ENCODE measurements around the gene DENND1A.

Gene DENND1A

GRCh38 chr9:123426406-123426805 lies 503.5 kb downstream of the DENND1A start:
- no peak for DNase-seq
- H3K23ac ChIP-seq (ENCODE audit: low read length in 2 of 2): no peak overlapping the region
- no peak overlapping the region for H3K27ac ChIP-seq (ENCODE audit: low read length, poor library complexity, severe bottlenecking)
- no peak overlapping the region for H2BK120ac ChIP-seq (ENCODE audit: low read depth, low read length)
- no peak overlapping the region for H3K4me3 ChIP-seq (ENCODE audit: insufficient read depth in 1 of 2, low read depth in 1 of 2, low read length in 2 of 2)
- H3K4ac ChIP-seq (ENCODE audit: low read depth in 1 of 2, low read length in 2 of 2): no peak overlapping the region
- no peak overlapping the region for H3K18ac ChIP-seq (ENCODE audit: low read depth in 1 of 2, low read length in 2 of 2)
- H2BK12ac ChIP-seq (ENCODE audit: low read length in 2 of 2): no peak overlapping the region
- no peak overlapping the region for H4K8ac ChIP-seq (ENCODE audit: low read length)
- no peak overlapping the region for H2AK5ac ChIP-seq (ENCODE audit: low read length, severe bottlenecking)
- no peak overlapping the region for H2AFZ ChIP-seq (ENCODE audit: low read depth, low read length)
- H3K4me2 ChIP-seq (ENCODE audit: low read length, poor library complexity, severe bottlenecking): no peak overlapping the region
- WGBS: 78% methylated on average over 2 of the region's 2 CpGs
- H2BK15ac ChIP-seq (ENCODE audit: low read depth, poor library complexity, severe bottlenecking): no peak overlapping the region
- no peaks in the 10 kb centered on the region for H3K9me3 ChIP-seq (ENCODE audit: control insufficient read depth, low read length)
- H2BK5ac ChIP-seq (ENCODE audit: low read depth, low read length, poor library complexity, severe bottlenecking): no peak overlapping the region
- H3K9ac ChIP-seq (ENCODE audit: low read length): no peak overlapping the region
- no peak overlapping the region for H4K91ac ChIP-seq (ENCODE audit: low read length)
- no peaks in the 10 kb centered on the region for H3K79me1 ChIP-seq (replicated peaks; ENCODE audit: low read length, poor library complexity, severe bottlenecking)
- H3K36me3 ChIP-seq (ENCODE audit: control insufficient read depth in 1 of 2, insufficient read depth in 2 of 2, low read depth in 1 of 2, low read length in 2 of 2): peaks cover 12 to 19% of the 10 kb centered on the region in 2 experiments
- H3K14ac ChIP-seq (ENCODE audit: low read length in 2 of 2): no peak overlapping the region
- H3K27me3 ChIP-seq (ENCODE audit: control insufficient read depth in 1 of 2, insufficient read depth in 1 of 2, low read length in 2 of 2): no peaks in the 10 kb centered on the region
- no peaks in the 10 kb centered on the region for H3K4me1 ChIP-seq (ENCODE audit: control insufficient read depth, insufficient read depth, low read depth, low read length)

DNA sequence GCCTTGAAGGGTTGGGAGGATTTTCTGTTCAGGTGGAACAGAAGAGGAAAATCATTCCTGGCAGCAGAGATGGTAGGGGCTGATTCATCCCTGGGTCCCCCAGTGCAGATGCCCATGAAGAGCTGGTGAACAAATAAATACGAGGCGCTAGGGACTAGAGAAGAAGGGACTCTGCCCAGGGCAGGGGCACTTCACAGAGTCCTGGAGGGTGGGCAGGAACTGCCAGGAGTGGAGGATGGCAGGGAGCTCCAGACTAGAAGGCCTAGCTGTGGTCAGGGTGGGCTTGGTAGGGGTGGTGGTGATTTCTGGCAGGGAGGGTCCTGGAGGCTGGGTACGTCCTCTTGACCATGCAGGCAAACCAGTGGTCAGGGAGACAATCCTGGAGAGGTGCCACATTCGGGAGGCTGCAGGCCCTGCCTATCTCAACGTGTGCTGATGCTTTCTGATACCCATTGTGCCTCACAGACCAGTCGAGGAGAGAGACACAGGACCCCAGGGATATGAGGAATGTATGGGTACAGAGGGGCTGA lies 504.0 kb downstream of the DENND1A start:
- H3K36me3 ChIP-seq (ENCODE audit: control insufficient read depth in 1 of 2, insufficient read depth in 2 of 2, low read depth in 1 of 2, low read length in 2 of 2): peaks cover 8 to 19% of the 10 kb centered on the region in 2 experiments
- H3K27ac ChIP-seq (ENCODE audit: low read length, poor library complexity, severe bottlenecking): no peak overlapping the region
- no peaks in the 10 kb centered on the region for H3K9me3 ChIP-seq (ENCODE audit: control insufficient read depth, low read length)
- no peak overlapping the region for H3K4ac ChIP-seq (ENCODE audit: low read depth in 1 of 2, low read length in 2 of 2)
- H2BK12ac ChIP-seq (ENCODE audit: low read length in 2 of 2): no peak overlapping the region
- H3K4me3 ChIP-seq (ENCODE audit: insufficient read depth in 1 of 2, low read depth in 1 of 2, low read length in 2 of 2): no peak overlapping the region
- no peaks in the 10 kb centered on the region for H3K79me1 ChIP-seq (replicated peaks; ENCODE audit: low read length, poor library complexity, severe bottlenecking)
- WGBS: 82% methylated on average over 6 of the region's 6 CpGs
- H4K8ac ChIP-seq (ENCODE audit: low read length): no peak overlapping the region
- no peak overlapping the region for H3K4me2 ChIP-seq (ENCODE audit: low read length, poor library complexity, severe bottlenecking)
- no peak overlapping the region for H2AFZ ChIP-seq (ENCODE audit: low read depth, low read length)
- no peaks in the 10 kb centered on the region for H3K27me3 ChIP-seq (ENCODE audit: control insufficient read depth in 1 of 2, insufficient read depth in 1 of 2, low read length in 2 of 2)
- H3K14ac ChIP-seq (ENCODE audit: low read length in 2 of 2): no peak overlapping the region
- H2AK5ac ChIP-seq (ENCODE audit: low read length, severe bottlenecking): no peak overlapping the region
- H2BK5ac ChIP-seq (ENCODE audit: low read depth, low read length, poor library complexity, severe bottlenecking): no peak overlapping the region
- no peak overlapping the region for H2BK120ac ChIP-seq (ENCODE audit: low read depth, low read length)
- no peak overlapping the region for H4K91ac ChIP-seq (ENCODE audit: low read length)
- H3K4me1 ChIP-seq (ENCODE audit: control insufficient read depth, insufficient read depth, low read depth, low read length): no peaks in the 10 kb centered on the region
- H2BK15ac ChIP-seq (ENCODE audit: low read depth, poor library complexity, severe bottlenecking): no peak overlapping the region
- no peak overlapping the region for H3K18ac ChIP-seq (ENCODE audit: low read depth in 1 of 2, low read length in 2 of 2)
- no peak overlapping the region for H3K9ac ChIP-seq (ENCODE audit: low read length)
- no peak for DNase-seq
- no peak overlapping the region for H3K23ac ChIP-seq (ENCODE audit: low read length in 2 of 2)

GRCh38 chr9:123425261-123425821 lies 504.6 kb downstream of the DENND1A start:
- Histone ChIP-seq H3K36me3 (ENCODE audit: control insufficient read depth in 1 of 2, insufficient read depth in 2 of 2, low read depth in 1 of 2, low read length in 2 of 2) (peaks cover 8 to 20% of the 10 kb centered on the region in 2 experiments), H3K4me1 (ENCODE audit: control insufficient read depth, insufficient read depth, low read depth, low read length) (no peaks in the 10 kb centered on the region), H2BK15ac (ENCODE audit: low read depth, poor library complexity, severe bottlenecking) (no peak overlapping the region), H3K23ac (ENCODE audit: low read length in 2 of 2) (no peak overlapping the region), H3K4me2 (ENCODE audit: low read length, poor library complexity, severe bottlenecking) (no peak overlapping the region), H4K91ac (ENCODE audit: low read length) (no peak overlapping the region), H3K18ac (ENCODE audit: low read depth in 1 of 2, low read length in 2 of 2) (no peak overlapping the region), H4K8ac (ENCODE audit: low read length) (no peak overlapping the region), H2BK120ac (ENCODE audit: low read depth, low read length) (no peak overlapping the region), H3K79me1 (replicated peaks; ENCODE audit: low read length, poor library complexity, severe bottlenecking) (no peaks in the 10 kb centered on the region), H3K4ac (ENCODE audit: low read depth in 1 of 2, low read length in 2 of 2) (no peak overlapping the region), H2AK5ac (ENCODE audit: low read length, severe bottlenecking) (no peak overlapping the region), H3K9ac (ENCODE audit: low read length) (no peak overlapping the region), H2BK12ac (ENCODE audit: low read length in 2 of 2) (no peak overlapping the region), H3K27ac (ENCODE audit: low read length, poor library complexity, severe bottlenecking) (no peak overlapping the region), H3K4me3 (ENCODE audit: insufficient read depth in 1 of 2, low read depth in 1 of 2, low read length in 2 of 2) (no peak overlapping the region), H3K14ac (ENCODE audit: low read length in 2 of 2) (no peak overlapping the region), H2BK5ac (ENCODE audit: low read depth, low read length, poor library complexity, severe bottlenecking) (no peak overlapping the region), H2AFZ (ENCODE audit: low read depth, low read length) (no peak overlapping the region), H3K9me3 (ENCODE audit: control insufficient read depth, low read length) (no peaks in the 10 kb centered on the region), H3K27me3 (ENCODE audit: control insufficient read depth in 1 of 2, insufficient read depth in 1 of 2, low read length in 2 of 2) (no peaks in the 10 kb centered on the region)
- WGBS: 87% methylated on average over 20 of the region's 20 CpGs
- DNase-seq: no peak

- Histone ChIP-seq H3K27me3 (ENCODE audit: control insufficient read depth in 1 of 2, insufficient read depth in 1 of 2, low read length in 2 of 2) (no peaks in the 10 kb centered on the region), H3K4me3 (ENCODE audit: insufficient read depth in 1 of 2, low read depth in 1 of 2, low read length in 2 of 2) (no peak overlapping the region)
- WGBS: 98% methylated on average over 3 of the region's 6 CpGs
Measured at GRCh38 chr9:123424552-123425225, 505.2 kb downstream of the DENND1A start.

More at GRCh38 chr9:123424552-123425225, 505.2 kb downstream of the DENND1A start:
- Histone ChIP-seq H2BK5ac (ENCODE audit: low read depth, low read length, poor library complexity, severe bottlenecking) (no peak overlapping the region), H3K14ac (ENCODE audit: low read length in 2 of 2) (no peak overlapping the region), H3K18ac (ENCODE audit: low read depth in 1 of 2, low read length in 2 of 2) (no peak overlapping the region), H2AFZ (ENCODE audit: low read depth, low read length) (no peak overlapping the region), H3K27ac (ENCODE audit: low read length, poor library complexity, severe bottlenecking) (no peak overlapping the region), H3K4me1 (ENCODE audit: control insufficient read depth, insufficient read depth, low read depth, low read length) (no peaks in the 10 kb centered on the region), H3K23ac (ENCODE audit: low read length in 2 of 2) (no peak overlapping the region), H3K36me3 (ENCODE audit: control insufficient read depth in 1 of 2, insufficient read depth in 2 of 2, low read depth in 1 of 2, low read length in 2 of 2) (peaks cover 5 to 24% of the 10 kb centered on the region in 2 experiments), H3K4me2 (ENCODE audit: low read length, poor library complexity, severe bottlenecking) (no peak overlapping the region), H2BK120ac (ENCODE audit: low read depth, low read length) (no peak overlapping the region), H3K4ac (ENCODE audit: low read depth in 1 of 2, low read length in 2 of 2) (no peak overlapping the region), H3K9ac (ENCODE audit: low read length) (no peak overlapping the region), H3K9me3 (ENCODE audit: control insufficient read depth, low read length) (no peaks in the 10 kb centered on the region), H3K79me1 (replicated peaks; ENCODE audit: low read length, poor library complexity, severe bottlenecking) (no peaks in the 10 kb centered on the region), H2AK5ac (ENCODE audit: low read length, severe bottlenecking) (no peak overlapping the region), H2BK12ac (ENCODE audit: low read length in 2 of 2) (no peak overlapping the region), H4K8ac (ENCODE audit: low read length) (no peak overlapping the region), H2BK15ac (ENCODE audit: low read depth, poor library complexity, severe bottlenecking) (no peak overlapping the region), H4K91ac (ENCODE audit: low read length) (no peak overlapping the region)
- DNase-seq: no peak
